ENCODE data around the gene WDFY4.

- TF ChIP-seq, protein P1, sequence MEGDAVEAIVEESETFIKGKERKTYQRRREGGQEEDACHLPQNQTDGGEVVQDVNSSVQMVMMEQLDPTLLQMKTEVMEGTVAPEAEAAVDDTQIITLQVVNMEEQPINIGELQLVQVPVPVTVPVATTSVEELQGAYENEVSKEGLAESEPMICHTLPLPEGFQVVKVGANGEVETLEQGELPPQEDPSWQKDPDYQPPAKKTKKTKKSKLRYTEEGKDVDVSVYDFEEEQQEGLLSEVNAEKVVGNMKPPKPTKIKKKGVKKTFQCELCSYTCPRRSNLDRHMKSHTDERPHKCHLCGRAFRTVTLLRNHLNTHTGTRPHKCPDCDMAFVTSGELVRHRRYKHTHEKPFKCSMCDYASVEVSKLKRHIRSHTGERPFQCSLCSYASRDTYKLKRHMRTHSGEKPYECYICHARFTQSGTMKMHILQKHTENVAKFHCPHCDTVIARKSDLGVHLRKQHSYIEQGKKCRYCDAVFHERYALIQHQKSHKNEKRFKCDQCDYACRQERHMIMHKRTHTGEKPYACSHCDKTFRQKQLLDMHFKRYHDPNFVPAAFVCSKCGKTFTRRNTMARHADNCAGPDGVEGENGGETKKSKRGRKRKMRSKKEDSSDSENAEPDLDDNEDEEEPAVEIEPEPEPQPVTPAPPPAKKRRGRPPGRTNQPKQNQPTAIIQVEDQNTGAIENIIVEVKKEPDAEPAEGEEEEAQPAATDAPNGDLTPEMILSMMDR (IDR thresholded peaks at IDR 0.05) = no peak
- TF ChIP-seq POLR2A (IDR thresholded peaks at IDR 0.05) = no peak
These were observed 126.8 kb downstream of the WDFY4 start for GRCh38 chr10:48811461-48811860.
